ENCODE results near the gene P2RX7.
"Not testable (repeated sequence)": the region's sequence is repeated elsewhere in the genome, so short reads cannot be mapped to it uniquely, and the experiment has no call there.

P2RX7 gene

DNA sequence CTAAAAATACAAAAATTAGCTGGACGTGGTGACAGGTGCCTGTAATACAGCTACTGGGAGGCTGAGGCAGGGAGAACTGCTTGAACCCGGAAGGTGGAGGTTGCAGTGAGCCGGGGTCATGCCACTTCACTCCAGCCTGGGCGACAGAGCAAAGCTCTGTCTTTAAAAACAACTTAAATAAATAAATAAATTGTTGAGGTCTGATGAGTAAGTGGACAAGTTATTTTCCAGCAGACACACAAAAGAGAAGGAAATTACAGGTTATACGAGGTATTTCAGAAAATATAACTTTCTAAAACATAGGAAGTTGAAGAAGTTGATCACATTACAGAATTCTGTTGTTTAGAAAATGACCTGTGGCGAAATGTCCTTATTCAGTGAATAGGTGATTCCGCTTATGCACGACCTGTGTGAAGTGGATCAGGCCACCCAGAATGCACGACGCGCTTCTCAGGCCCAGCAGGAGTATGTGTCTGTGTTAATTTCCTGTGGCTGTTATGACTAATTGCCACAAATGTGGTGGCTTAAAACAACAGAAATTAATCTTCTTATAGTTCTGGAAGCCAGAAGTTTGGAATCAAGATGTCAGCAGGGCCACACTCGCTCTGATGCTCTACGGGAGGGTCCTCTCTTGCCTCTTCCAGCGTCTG lies 38.1 kb downstream of the P2RX7 start:
- DNase-seq (ENCODE audit: low read depth in 2 of 2) = no peak

DNA sequence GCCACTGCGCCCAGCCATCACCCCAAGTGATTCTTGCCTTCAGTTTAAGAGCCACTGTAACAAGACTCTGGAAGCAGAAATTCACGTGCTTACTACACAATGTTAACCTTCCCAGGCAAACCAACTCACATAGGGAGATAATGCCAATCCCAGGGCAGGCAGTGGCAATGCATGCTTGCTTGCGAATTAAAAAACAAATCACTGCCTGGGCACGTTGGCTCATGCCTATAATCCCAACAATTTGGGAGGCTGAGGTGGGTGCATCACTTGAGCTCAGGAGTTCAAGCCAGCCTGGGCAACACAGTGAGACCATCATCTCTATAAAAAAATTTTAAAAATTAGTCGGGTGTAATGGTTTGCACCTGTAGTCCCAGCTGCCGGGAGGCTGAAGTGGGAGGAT lies 39.5 kb downstream of the P2RX7 start:
- no peak for DNase-seq (ENCODE audit: low read depth in 2 of 2)

DNA sequence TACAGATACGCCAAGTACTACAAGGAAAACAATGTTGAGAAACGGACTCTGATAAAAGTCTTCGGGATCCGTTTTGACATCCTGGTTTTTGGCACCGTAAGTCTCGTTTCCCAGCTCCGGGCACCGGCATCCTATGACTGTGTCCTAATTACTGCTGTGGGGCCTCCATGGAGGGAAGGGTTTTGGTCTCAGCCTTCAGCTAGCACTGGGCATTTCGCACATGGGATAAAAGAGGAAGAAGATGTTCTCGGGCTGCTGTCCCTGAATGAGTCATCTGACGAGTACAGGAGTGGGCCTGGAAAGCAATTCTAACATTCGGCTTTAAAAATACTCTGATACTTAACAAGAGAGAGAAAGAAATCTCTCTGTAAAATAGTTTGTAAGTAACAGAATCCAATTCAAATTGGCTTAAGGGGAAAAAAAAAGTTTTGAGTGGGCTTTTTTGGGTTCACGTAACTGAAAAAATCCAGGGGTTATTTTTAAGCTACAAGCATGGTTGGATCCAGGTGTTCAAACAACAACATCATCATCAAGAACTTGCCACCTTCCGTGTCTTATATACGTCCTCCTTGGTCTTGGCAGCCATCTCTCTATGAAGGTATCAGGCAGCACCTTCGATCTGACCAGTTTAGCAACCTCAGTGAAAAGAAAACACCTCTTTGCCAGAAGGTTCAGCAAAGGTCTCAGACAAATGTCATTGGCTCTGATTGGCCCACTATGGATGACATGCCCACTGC lies 42.9 kb downstream of the P2RX7 start:
- no peak for DNase-seq (ENCODE audit: low read depth in 2 of 2)

DNA sequence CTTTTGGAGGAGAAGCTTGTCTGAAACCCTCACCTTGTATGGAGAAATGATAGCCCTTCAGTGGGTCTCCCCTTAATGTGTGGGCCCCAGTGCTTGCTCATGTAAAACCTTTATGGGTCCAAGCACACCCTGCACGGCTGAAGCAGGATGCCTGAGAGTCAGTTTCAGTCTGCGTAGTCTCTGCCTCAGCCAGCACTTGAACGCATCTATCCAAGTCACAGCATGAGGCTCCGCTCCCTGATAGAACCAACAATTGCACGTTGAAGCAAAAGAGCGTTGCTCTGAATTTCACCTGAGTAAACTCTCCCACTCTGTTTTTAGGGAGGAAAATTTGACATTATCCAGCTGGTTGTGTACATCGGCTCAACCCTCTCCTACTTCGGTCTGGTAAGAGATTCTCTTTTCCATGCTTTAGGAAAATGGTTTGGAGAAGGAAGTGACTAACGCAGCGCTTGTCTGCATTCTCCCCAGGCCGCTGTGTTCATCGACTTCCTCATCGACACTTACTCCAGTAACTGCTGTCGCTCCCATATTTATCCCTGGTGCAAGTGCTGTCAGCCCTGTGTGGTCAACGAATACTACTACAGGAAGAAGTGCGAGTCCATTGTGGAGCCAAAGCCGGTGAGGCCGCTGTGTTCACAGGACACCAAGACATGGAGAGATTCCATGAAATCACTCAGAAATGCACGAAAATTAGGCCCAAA lies 44.3 kb downstream of the P2RX7 start:
- DNase-seq (ENCODE audit: low read depth in 2 of 2) = no peak

DNA sequence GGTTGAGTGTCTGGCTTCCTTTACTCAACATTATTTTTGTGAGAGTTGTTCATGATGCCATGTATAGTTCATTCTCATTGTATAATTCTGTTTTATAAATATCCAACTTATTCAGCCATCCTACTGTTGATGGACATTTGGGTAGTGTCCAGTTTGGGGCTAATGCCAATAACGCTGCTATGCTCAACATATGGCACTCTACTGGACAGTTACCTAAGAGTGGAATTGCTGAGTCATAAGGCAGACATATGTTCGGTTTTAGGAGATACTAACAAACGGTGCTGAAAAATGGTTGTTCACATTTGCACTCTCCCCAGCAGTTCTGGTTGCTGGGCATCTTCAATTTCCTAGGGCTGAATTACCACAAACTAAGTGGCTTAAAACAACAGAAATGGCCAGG lies 48.5 kb downstream of the P2RX7 start:
- no peak for DNase-seq (ENCODE audit: low read depth in 2 of 2)

DNA sequence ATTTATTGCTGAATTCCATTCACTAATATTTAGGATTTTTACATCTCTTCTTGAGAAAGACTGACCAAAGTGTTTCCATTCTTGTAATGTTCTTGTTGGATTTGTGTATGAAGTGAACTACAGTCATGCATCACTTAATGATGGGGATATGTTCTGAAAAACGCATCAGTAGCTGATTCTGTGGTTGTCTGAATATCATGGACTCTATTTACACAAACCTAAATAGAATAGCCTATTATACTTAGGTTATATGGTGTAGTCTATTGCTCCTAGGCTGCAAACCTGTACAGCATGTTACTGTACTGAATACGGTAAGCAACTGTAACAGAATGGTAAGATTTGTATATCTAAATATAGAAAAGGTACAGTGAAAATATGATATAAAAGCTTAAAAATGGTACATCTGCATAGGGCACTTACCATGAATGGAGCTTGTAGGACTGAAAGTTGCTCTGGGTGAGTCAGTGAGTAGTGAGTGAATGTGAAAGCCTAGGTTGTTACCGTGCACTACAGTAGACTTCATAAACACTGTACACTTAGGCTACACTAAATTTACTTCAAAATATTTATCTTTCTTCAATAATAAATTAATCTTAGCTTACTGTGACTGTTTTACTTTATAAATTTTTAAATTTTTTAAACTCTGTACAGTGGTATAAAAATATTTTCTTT lies 49.7 kb downstream of the P2RX7 start:
- DNase-seq (ENCODE audit: low read depth in 2 of 2) = no peak

DNA sequence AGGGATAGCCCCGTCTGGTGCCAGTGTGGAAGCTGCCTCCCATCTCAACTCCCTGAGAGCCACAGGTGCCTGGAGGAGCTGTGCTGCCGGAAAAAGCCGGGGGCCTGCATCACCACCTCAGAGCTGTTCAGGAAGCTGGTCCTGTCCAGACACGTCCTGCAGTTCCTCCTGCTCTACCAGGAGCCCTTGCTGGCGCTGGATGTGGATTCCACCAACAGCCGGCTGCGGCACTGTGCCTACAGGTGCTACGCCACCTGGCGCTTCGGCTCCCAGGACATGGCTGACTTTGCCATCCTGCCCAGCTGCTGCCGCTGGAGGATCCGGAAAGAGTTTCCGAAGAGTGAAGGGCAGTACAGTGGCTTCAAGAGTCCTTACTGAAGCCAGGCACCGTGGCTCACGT lies 51.7 kb downstream of the P2RX7 start:
- no peak for DNase-seq (ENCODE audit: low read depth in 2 of 2)

DNA sequence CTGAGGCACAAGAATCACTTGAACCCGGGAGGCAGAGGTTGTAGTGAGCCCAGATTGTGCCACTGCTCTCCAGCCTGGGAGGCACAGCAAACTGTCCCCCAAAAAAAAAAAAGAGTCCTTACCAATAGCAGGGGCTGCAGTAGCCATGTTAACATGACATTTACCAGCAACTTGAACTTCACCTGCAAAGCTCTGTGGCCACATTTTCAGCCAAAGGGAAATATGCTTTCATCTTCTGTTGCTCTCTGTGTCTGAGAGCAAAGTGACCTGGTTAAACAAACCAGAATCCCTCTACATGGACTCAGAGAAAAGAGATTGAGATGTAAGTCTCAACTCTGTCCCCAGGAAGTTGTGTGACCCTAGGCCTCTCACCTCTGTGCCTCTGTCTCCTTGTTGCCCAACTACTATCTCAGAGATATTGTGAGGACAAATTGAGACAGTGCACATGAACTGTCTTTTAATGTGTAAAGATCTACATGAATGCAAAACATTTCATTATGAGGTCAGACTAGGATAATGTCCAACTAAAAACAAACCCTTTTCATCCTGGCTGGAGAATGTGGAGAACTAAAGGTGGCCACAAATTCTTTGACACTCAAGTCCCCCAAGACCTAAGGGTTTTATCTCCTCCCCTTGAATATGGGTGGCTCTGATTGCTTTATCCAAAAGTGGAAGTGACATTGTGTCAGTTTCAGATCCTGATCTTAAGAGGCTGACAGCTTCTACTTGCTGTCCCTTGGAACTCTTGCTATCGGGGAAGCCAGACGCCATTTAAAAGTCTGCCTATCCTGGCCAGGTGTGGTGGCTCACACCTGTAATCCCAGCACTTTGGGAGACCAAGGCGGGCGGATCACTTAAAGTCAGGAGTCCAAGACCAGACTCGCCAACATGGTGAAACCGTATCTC lies 52.6 kb downstream of the P2RX7 start:
- DNase-seq (ENCODE audit: low read depth in 2 of 2) = no peak

DNA sequence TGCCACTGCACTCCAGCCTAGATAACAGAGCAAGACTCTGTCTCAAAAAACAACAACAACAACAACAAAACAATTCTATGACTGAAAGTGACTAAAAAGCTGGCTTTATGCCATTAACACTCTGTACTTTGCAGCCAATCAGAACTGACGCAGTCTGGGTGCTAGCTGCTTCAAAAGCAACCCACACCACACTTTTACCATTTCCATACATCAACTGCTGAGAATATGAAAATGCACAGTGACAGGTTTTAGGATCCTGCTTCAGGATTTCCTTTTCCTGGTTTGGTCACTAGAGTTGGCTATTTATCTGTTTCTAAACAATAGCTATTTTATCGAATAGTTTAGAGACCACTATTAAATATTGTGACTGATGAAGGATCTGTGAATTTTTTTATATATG lies 54.1 kb downstream of the P2RX7 start:
- no peak for DNase-seq (ENCODE audit: low read depth in 2 of 2)

DNA sequence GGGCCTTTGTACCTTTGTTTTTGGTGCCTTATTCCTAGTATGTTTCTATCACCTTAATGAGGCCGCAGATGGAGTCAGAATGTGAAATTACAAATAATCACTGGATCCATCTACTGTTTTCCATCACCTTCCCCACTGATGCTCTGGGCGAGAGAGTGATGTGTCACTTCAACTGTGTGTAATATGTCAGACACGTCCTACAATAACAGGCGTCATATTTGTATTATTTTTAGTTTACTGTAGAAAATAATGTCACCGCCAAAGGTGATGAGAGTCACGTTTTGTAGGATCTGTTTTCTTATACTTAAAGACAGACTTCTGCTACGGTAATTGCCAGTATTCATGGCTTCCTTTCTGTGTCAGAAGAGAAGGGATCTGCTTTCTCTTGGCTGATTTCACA lies 54.8 kb downstream of the P2RX7 start:
- no peak for DNase-seq (ENCODE audit: low read depth in 2 of 2)

DNA sequence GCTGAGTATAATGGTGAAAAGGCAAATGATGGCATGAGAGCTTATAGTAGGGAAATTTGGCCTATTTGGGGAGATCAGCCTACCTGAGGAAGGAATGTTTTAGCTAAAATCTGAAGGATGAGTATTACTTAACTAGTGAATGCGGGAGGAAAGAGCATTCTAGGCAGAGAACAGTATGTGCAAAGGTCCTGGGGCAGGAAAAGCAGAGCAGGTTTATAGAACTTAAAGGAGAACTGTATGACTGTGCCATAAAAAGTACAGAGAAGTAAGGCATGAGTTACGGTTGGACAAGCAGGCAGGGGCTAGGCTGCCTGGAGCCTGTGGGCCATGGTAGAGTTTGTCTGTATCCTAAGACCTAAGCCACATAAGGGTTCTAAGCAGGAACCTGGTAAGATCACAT lies 55.6 kb downstream of the P2RX7 start:
- DNase-seq (ENCODE audit: low read depth in 2 of 2) = no peak

DNA sequence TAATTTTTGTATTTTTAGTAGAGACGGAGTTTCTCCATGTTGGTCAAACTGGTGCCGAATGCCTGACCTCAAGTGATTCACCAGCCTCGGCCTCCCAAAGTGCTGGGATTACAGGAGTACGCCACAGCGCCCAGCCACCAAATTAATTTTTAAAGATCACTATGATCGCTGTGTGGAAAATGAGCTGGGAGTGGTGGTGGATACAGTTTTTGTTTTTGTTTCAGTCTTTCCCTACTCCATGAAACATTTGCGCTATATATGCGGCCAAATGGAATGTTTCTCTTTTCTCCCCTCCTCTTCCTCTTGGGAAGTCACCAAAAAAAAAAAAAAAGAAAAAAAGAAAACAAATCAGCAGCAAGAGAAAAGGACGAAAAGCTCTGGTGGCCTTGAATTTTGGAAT lies 56.5 kb downstream of the P2RX7 start:
- no peak for DNase-seq (ENCODE audit: low read depth in 2 of 2)

DNA sequence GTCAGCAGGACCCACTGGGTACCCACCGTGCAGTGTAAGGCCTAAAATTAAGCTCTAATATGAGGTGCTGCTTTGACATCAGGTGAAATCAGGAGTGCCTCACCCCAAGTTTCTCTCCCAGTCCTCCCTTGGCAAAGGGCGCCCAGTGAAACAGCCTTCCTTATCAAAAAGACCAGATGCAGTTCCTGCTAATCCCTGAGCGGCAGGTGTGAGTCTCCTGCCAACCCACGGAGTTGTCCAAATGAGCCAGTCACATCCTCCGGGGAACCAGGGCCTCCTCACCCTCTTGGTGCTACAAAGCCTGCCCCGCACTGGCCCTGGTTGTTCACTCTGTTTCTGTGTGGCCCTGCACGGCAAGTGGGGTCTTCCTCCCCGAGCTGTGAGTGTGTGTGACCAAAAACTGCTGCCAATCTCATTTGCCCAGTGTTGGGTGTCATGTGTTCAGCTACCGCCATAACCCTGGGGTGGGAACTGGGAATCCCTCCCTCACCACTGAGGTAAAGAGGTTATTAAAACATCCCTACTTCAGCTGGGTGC lies 57.0 kb downstream of the P2RX7 start:
- DNase-seq (ENCODE audit: low read depth in 2 of 2) = no peak

DNA sequence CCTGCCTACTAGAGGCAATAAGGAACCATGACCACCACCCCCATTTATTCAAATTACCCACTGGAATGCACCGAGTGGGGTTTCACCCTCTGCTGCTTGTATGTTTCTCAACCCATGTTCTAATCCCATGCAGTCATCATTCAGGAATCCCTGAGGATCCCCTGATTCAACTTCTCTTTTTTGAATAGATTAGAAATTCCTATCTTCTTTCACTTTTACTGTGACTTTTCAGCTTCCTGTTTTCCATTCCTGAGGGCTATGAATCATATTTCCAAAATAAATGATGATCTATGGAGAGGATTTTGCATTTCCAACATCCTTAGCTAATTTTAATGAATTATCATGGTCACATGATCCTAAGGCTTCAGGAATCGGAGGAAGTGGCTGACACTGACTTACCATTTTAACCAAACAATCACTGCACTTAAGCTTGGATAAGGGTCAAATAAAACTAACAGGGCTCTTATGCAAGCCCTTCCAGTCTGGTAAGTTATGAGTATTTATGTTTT lies 57.9 kb downstream of the P2RX7 start:
- no peak for DNase-seq (ENCODE audit: low read depth in 2 of 2)

DNA sequence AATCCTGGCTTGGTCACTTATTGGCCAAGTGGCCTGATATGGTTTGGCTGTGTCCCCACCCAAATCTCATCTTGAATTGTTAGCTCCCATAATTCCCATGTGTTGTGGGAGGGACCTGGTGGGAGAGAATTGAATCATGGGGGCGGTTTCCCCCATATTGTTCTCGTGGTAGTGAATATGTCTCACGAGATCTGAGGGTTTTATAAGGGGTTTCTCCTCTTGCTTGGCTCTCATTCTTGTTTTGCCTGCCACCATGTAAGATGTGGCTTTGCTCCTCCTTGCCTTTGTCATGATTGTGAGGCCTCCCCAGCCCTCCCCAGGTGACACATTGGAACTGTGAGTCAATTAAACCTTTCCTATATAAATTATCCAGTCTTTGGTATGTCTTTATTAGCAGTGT lies 58.5 kb downstream of the P2RX7 start:
- no peak for DNase-seq (ENCODE audit: low read depth in 2 of 2)

DNA sequence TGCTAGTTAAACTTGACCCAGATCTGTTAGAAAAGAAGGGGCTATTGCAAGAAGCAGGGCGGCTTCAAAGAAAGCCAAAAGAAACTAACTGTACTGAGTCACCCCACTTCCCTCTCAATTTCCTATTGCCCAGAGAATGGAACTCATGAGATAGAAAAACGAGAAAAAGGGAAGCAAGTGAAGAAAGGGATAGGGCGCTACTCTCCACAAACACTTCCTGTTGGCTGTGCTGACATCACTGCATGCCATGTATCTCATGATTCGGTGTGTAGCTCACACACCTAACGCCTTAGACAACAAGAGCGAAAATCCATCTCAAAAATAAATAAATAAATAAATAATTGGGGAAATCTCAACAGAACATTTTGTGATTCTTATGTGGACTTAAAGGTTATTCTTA lies 64.2 kb downstream of the P2RX7 start:
- DNase-seq (ENCODE audit: low read depth in 2 of 2) = no peak

DNA sequence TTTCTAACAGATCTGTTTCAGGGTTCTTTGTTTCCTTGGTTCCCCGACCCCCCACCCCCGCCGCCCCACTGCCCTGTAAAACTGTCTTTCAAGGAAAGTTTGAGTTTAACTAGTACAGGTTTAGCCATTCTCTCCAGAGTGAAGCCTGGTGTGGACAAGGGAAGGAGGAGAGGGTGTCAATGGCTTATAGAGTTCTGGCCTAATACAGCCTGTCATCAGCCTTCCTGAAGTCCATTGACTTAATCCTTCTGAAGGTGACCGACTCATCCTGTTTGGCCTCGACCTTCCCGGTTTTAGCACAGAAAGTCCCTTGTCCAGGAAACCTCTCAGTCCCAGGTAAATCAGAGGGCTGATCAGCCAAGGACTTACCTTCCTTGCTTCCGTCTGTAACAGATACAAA lies 66.3 kb downstream of the P2RX7 start:
- DNase-seq (ENCODE audit: low read depth in 2 of 2) = no peak

DNA sequence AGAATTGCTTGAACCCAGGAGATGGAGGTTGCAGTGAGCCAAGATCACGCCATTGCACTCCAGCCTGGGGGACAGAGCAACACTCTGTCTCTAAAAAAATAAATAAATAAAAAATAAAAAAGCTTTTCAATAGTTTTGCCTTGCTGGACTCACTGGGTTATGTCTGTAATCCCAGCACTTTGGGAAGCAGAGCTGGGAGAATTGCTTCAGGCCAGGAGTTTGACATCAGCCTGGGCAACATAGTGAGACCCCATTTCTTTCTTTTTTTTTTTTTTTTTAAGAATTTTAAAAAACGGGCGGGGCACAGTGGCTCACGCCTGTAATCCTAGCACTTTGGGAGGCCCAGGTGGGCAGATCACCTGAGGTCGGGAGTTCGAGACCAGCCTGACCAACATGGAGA lies 68.5 kb downstream of the P2RX7 start:
- not testable (repeated sequence) for DNase-seq (ENCODE audit: low read depth in 2 of 2)

DNA sequence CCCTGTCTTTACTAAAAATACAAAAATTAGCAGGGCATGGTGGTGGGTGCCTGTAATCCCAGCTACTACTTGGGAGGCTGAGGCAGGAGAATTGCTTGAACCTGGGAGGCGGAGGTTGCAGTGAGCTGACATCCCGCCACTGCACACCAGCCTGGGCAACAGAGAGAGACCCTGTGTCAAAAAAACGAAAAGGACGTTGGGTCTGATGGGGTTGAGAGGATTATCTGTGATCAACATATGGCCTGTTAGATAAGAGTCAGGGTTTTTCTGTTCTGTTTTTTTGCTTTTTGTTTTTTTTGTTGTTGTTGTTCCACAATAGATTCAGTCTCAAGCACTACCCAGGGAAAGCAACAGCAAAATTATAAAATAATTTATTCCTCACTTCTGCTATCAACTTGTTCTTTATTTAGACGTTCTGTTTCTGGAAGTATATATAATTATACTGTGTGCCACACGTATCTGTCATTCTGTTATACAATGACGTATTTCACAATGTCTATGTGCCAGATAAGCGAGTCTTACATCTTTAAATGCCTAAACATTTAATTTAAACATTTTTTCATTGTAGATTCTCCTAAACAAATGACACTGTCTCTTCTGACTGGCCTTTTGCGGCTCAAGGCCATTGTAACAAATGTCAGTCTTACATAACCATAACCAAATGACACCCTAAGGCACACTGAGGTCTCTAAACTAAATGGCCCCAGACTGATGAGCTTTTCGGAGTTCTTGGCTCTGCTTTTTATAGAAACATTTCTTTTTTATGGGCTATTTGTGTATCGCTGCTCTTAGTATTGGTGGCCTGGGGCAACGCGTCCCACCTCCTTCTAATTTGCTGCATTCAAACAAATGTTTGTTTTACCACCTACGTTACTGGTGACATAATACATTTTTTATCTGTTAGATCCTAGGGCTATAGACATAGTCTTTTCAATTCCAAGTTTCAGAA lies 70.0 kb downstream of the P2RX7 start:
- DNase-seq (ENCODE audit: low read depth in 2 of 2) = no peak

DNA sequence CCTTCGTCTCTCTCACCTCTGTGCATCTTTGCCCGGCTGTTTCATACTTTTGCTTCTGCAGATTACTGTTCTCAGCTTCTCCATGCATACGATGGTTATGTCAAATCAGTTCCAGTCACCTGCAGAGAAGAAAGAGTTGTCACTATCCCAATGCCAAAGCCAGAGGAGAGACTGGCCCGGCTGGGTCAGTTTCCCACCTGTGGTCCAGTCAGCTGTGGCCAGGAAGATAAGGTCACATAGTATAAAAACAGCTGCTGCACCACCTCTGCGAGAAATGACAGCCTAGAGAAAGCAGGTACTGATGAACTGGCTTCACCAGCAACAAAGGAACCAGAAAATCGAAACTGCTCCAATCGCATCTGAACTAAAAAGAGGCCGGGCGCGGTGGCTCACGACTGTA lies 70.8 kb downstream of the P2RX7 start:
- DNase-seq (ENCODE audit: low read depth in 2 of 2) = no peak

Data from activated CD8-positive, alpha-beta memory T cell treated with anti-CD3 and anti-CD28 coated beads for 4 hours (primary cell).